SK-N-SH (cell line): ENCODE data around the gene RCN2. TPM values are rescaled to one million over a fixed set of nuclear protein-coding genes. Genes with fewer than 3 reads are reported as not detected.

Source experiments
- CTCF ChIA-PET: fragments of 300-600, 350-600 bp; formaldehyde crosslinking; extraction: SDS; loops from one replicate; lab custom pipeline; 2021; lab: Yijun Ruan, JAX
- POLR2A ChIA-PET: fragments of 350-600 bp; sonication (Branson Sonifier 250); formaldehyde crosslinking; extraction: SDS; loops from one replicate; lab custom pipeline; 2020; ENCODE audit warnings: antibody characterized with exemption, inconsistent platforms; lab: Yijun Ruan, JAX
- DNase-seq: peaks from one replicate; pipeline ENCODE4 v3.0.0; 2012
- H2AFZ ChIP-seq: fragments of 200-600 bp; sonication (generic); 2 replicates; pipeline ENCODE4 v1.8.1; 2016; ENCODE audit warnings: antibody characterized with exemption, mild to moderate bottlenecking, low read depth
- H3F3A ChIP-seq: fragments of 200-600 bp; sonication (generic); replicated peaks from 2 replicates; pipeline ENCODE3; 2016; ENCODE audit warnings: antibody characterized with exemption, mild to moderate bottlenecking; ENCODE audit not compliant: insufficient read depth
- H3K27ac ChIP-seq, 2 experiments: fragments of 200-500 bp in 1 of 2; fragments of 200-600 bp in 1 of 2; sonication (Bioruptor generic) in 1 of 2; sonication (generic), shearing (Covaris generic) in 1 of 2; 2 replicates each; pipeline versions ENCODE4 v1.5.1 to v1.6.1; 2014 to 2016; ENCODE audit warnings: low read depth in 2 of 2, inconsistent platforms in 1 of 2, low read length in 1 of 2, mild to moderate bottlenecking in 1 of 2, mixed read lengths in 1 of 2
- H3K27me3 ChIP-seq: fragments of 200-600 bp; sonication (generic), shearing (Covaris generic); 2 replicates; pipeline ENCODE4 v1.6.1; 2016; ENCODE audit warnings: mixed run types; ENCODE audit not compliant: insufficient read depth
- H3K36me3 ChIP-seq, 2 experiments: fragments of 200-500 bp in 1 of 2; fragments of 200-600 bp in 1 of 2; sonication (Bioruptor generic) in 1 of 2; sonication (generic) in 1 of 2; replicated peaks in 1 of 2; 2 replicates each; pipeline versions ENCODE3 to v1.5.1; 2014 to 2016; ENCODE audit warnings: low read length in 1 of 2, mild to moderate bottlenecking in 1 of 2; ENCODE audit not compliant: insufficient read depth in 2 of 2, control insufficient read depth in 1 of 2
- H3K4me1 ChIP-seq, 2 experiments: fragments of 200-500 bp in 1 of 2; fragments of 200-600 bp in 1 of 2; sonication (Bioruptor generic) in 1 of 2; sonication (generic), shearing (Covaris generic) in 1 of 2; 2 replicates each; pipeline versions ENCODE4 v1.5.1 to v1.6.1; 2014 to 2016; ENCODE audit warnings: low read depth in 1 of 2, low read length in 1 of 2, mixed run types in 1 of 2; ENCODE audit not compliant: insufficient read depth in 2 of 2, control insufficient read depth in 1 of 2
- H3K4me2 ChIP-seq: fragments of 200-600 bp; sonication (generic), shearing (Covaris generic); 2 replicates; pipeline ENCODE4 v1.6.1; 2017; ENCODE audit warnings: mixed run types
- H3K4me3 ChIP-seq, 2 experiments: fragments of 200-500 bp in 1 of 2; fragments of 200-600 bp in 1 of 2; sonication (Bioruptor generic) in 1 of 2; sonication (generic), shearing (Covaris generic) in 1 of 2; 2 replicates each; pipeline versions ENCODE4 v1.5.1 to v1.8.1; 2014 to 2016; ENCODE audit warnings: low read depth in 2 of 2, inconsistent platforms in 1 of 2, low read length in 1 of 2, mild to moderate bottlenecking in 1 of 2, mixed read lengths in 1 of 2, moderate library complexity in 1 of 2
- H3K79me2 ChIP-seq: fragments of 200-600 bp; sonication (generic); 2 replicates; pipeline ENCODE4 v1.8.1; 2017; ENCODE audit warnings: mild to moderate bottlenecking; ENCODE audit not compliant: insufficient read depth
- H3K9ac ChIP-seq: fragments of 200-600 bp; sonication (generic); 2 replicates; pipeline ENCODE4 v1.6.1; 2017; ENCODE audit warnings: mixed run types
- H3K9me2 ChIP-seq: fragments of 200-600 bp; sonication (generic); 2 replicates; pipeline ENCODE4 v1.6.1; 2017; ENCODE audit warnings: mixed run types
- H3K9me3 ChIP-seq: fragments of 200-600 bp; sonication (generic); 2 replicates; pipeline ENCODE4 v1.6.1; 2017; ENCODE audit warnings: mixed run types, mild to moderate bottlenecking, moderate library complexity
- H4K20me1 ChIP-seq: fragments of 200-600 bp; sonication (generic); 2 replicates; pipeline ENCODE4 v1.6.1; 2017; ENCODE audit warnings: mild to moderate bottlenecking, mixed run types; ENCODE audit not compliant: insufficient read depth
- CHD2 ChIP-seq: fragments of 150-350 bp; IDR thresholded peaks from 2 replicates; pipeline ENCODE4 v1.6.1; 2018; ENCODE audit warnings: low read length; ENCODE audit not compliant: partially characterized antibody
- ELF1 ChIP-seq: IDR thresholded peaks from 2 replicates; pipeline ENCODE4 v1.4.0; 2012
- EP300 ChIP-seq, 2 experiments: IDR thresholded peaks; 2 replicates each; pipeline versions ENCODE4 v1.4.0 to v1.6.1; 2012; ENCODE audit warnings: borderline replicate concordance in 1 of 2, low read depth in 1 of 2, low read length in 1 of 2
- EZH2phosphoT487 ChIP-seq: fragments of 200-600 bp; sonication (generic); IDR thresholded peaks from 2 replicates; pipeline ENCODE4 v1.6.1; 2017; ENCODE audit warnings: low read depth, mixed run types, mild to moderate bottlenecking, antibody characterized with exemption, moderate library complexity, borderline replicate concordance
- FOXM1 ChIP-seq: IDR thresholded peaks from 2 replicates; pipeline ENCODE4 v1.4.0; 2012; ENCODE audit warnings: low read depth, mild to moderate bottlenecking
- GABPA ChIP-seq: IDR thresholded peaks from 2 replicates; pipeline ENCODE4 v1.4.0; 2012; ENCODE audit warnings: low read depth, mild to moderate bottlenecking
- GATA2 ChIP-seq: sonication (generic); formaldehyde crosslinking; IDR thresholded peaks from 2 replicates; pipeline ENCODE4 v1.5.0; 2020; ENCODE audit warnings: mild to moderate bottlenecking, missing genetic modification reagents
- JUND ChIP-seq: IDR thresholded peaks from 2 replicates; pipeline ENCODE4 v1.4.0; 2012
- MAX ChIP-seq: IDR thresholded peaks from 2 replicates; pipeline ENCODE4 v1.4.0; 2012; ENCODE audit warnings: low read depth
- NRF1 ChIP-seq: IDR thresholded peaks from 2 replicates; pipeline ENCODE4 v1.6.1; 2012; ENCODE audit warnings: low read depth, mild to moderate bottlenecking, low read length
- RAD21 ChIP-seq: IDR thresholded peaks from 2 replicates; pipeline ENCODE4 v1.6.1; 2012; ENCODE audit warnings: mild to moderate bottlenecking, low read length
- RCOR1 ChIP-seq: fragments of 150-350 bp; IDR thresholded peaks from 2 replicates; pipeline ENCODE4 v1.6.1; 2017; ENCODE audit warnings: antibody characterized with exemption, low read length
- REST ChIP-seq: IDR thresholded peaks from 2 replicates; pipeline ENCODE4 v1.6.1; 2012; ENCODE audit warnings: mild to moderate bottlenecking, low read depth, low read length, moderate library complexity
- RFX5 ChIP-seq: IDR thresholded peaks from 2 replicates; pipeline ENCODE4 v1.6.1; 2012; ENCODE audit warnings: mild to moderate bottlenecking, improper control_type of control experiment, low read length
- SMC3 ChIP-seq: IDR thresholded peaks from 2 replicates; pipeline ENCODE4 v1.6.1; 2012; ENCODE audit warnings: low read depth, low read length, improper control_type of control experiment
- TCF12 ChIP-seq: IDR thresholded peaks from 2 replicates; pipeline ENCODE4 v1.4.0; 2012
- TEAD4 ChIP-seq: IDR thresholded peaks from 2 replicates; pipeline ENCODE4 v1.4.0; 2012; ENCODE audit warnings: mild to moderate bottlenecking, borderline replicate concordance; ENCODE audit not compliant: insufficient read depth
- YY1 ChIP-seq: IDR thresholded peaks from 2 replicates; pipeline ENCODE4 v1.4.0; 2012; ENCODE audit warnings: low read depth, mild to moderate bottlenecking
- WGBS: methylation state at CpG from one replicate; pipeline ENCODE4 v1.1.6; 2017; ENCODE audit warnings: low lambda C conversion rate; 5-methylcytosine and 5-hydroxymethylcytosine counted together
- polyA plus RNA-seq, 3 experiments: library from polyadenylated mRNA; depleted of rRNA; stranded (reverse); fragments of >200 nt; gene quantifications; 2 replicates each; pipeline ENCODE4 v1.2.3, GENCODE V29; 2012

Gene RCN2
- polyA plus RNA-seq, 1 of the 3 experiments (the other 2 are of a cell fraction): 78.6 TPM

GRCh38 chr15:77001351-77001750, 69.8 kb downstream of the RCN2 start:
- no peaks in the 10 kb centered on the region for H3K9me3 ChIP-seq
- H3K9ac ChIP-seq: no peak overlapping the region
- H3K4me2 ChIP-seq: no peak overlapping the region
- no peak overlapping the region for H3K4me3 ChIP-seq
- H2AFZ ChIP-seq: no peak overlapping the region
- no peak for DNase-seq
- H3K9me2 ChIP-seq: no peaks in the 10 kb centered on the region
- POLR2A ChIA-PET: no interaction called here
- no peaks in the 10 kb centered on the region for H3F3A ChIP-seq
- CTCF ChIA-PET: interaction anchor here (0.9 kb wide), 1 partner anchor 8 kb away, joined by 4 read pairs; no protein-coding TSS in a partner anchor
- WGBS: 68% methylated on average over 4 of the region's 4 CpGs
- no peak overlapping the region for H3K27ac ChIP-seq
- TF ChIP-seq FOXM1 (no peak), MAX (no peak), RAD21 (no peak), YY1 (no peak), RFX5 (no peak), RCOR1 (no peak), JUND (no peak), NRF1 (no peak), GATA2 (no peak), ELF1 (no peak), CHD2 (no peak), TEAD4 (no peak), REST (no peak), SMC3 (no peak), EP300 (IDR thresholded peaks at IDR 0.05; ENCODE audit: borderline replicate concordance in 1 of 2, low read depth in 1 of 2, low read length in 1 of 2) (no peak), EZH2phosphoT487 (no peak), GABPA (no peak), TCF12 (no peak)
- H3K4me1 ChIP-seq: peaks cover 6 to 23% of the 10 kb centered on the region in 2 experiments; a peak in 3 of 4 replicates
- no peaks in the 10 kb centered on the region for H3K79me2 ChIP-seq
- H4K20me1 ChIP-seq: no peaks in the 10 kb centered on the region
- no peaks in the 10 kb centered on the region for H3K27me3 ChIP-seq
- H3K36me3 ChIP-seq: no peaks in the 10 kb centered on the region
